ENCODE measurements around the gene GPR55. TPM values are rescaled to one million over a fixed set of nuclear protein-coding genes. Genes with fewer than 3 reads are reported as not detected.
A peak's percentile ranks its signal among the peaks of the same experiment; 100 is the strongest.

The GPR55 gene
- total and polyA plus RNA-seq, 12 donors, result 0.07 to 0.24 (median 0.14) TPM; not detected in 7

GRCh38 chr2:230944123-230944653, 19.1 kb upstream of the GPR55 start:
- Histone ChIP-seq H3K4me1 (replicated peaks in 1 of 2) (no peaks in the 10 kb centered on the region), H3K27ac (no peak overlapping the region), H3K36me3 (replicated peaks in 1 of 2) (no peaks in the 10 kb centered on the region), H3K4me3 (no peak overlapping the region), H3K27me3 (no peaks in the 10 kb centered on the region), H3K9me3 (replicated peaks in 1 of 3) (no peaks in the 10 kb centered on the region)
- WGBS, 4 donors, result 70 to 86% (median 80%) methylated on average over 8 to 11 of the region's 11 CpGs
- DNase-seq, result peak in 1 of 7 donors; percentile 34
- TF ChIP-seq POLR2A (IDR thresholded peaks at IDR 0.05) (no peak), CTCF (IDR thresholded peaks at IDR 0.05) (no peak)
- intact Hi-C loops (cut with DNase I), result no loop called here

DNA sequence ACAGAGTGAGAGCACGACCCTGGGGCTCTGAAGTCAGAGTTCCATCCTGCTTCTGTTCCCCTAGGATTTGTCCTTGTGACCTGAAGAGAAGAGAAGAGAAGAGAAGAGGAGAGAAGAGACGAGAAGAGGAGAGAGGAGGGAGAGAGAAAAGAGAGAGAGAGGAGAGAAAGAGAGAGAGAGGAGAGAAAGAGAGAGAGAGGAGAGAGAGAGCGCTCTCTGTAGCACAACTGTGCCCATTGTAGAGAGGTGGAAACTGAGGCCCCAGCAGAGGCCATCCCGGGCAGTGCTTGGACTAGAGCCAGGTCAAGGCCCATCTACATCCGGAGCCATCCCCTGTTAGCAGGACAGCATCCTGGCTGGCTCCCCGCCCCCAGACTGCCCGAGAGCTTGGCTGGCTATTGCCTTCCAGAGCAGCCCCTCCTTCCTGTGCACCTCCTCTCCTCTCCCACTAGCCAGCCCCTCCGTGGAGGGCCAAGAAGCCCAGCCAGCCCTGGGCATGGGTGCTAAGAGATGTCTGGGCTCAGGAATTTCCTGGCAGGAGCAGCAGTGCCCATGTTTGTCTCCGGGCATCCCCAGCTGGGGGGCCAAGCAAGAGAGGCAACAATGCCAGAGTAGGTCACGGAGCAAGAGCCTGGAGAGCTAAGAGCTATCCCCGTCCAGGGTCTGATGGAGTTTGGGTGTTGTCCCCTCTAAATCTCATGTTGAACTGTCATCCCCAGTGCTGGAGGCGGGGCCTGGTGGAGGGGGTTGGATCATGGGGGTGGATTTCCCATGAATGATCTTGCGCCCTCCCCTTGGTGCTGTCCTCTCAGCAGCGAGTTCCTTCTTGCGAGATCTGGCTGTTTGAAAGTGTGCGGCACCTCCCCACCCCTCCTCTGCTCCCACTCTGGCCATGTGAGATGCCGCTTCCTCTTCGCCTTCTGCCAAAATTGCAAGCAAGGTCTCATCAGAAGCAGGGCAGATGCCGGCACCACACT, 18.2 kb upstream of the GPR55 start:
- WGBS, 4 donors, result 68 to 83% (median 71%) methylated on average over 14 to 19 of the region's 19 CpGs
- intact Hi-C loops (cut with DNase I), result no loop called here

DNA sequence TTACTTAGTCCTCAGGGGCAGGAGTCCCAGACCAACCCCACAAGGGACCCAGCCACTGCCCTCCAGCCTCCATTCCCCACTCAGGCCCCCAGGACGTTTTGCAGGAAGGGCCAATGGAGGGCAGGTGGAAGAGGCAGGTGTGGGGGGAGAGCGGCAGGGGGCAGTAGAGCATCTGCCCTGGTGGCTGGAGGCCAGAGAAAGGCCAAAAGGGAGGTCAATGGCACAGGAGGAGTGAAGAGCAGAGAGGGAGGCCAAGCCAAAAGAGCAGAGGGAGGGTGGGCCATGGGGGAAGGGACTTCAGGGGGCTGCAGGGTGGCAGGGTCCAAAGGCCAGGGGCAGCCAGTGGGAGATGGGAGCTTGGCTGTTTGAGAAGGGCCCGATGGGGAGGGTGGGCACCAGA, 17.3 kb upstream of the GPR55 start:
- Histone ChIP-seq H3K4me1 (replicated peaks in 1 of 2) (no peaks in the 10 kb centered on the region), H3K27me3 (no peaks in the 10 kb centered on the region), H3K27ac (no peak overlapping the region), H3K36me3 (replicated peaks in 1 of 2) (no peaks in the 10 kb centered on the region), H3K9me3 (replicated peaks in 1 of 3) (no peaks in the 10 kb centered on the region), H3K4me3 (no peak overlapping the region)
- TF ChIP-seq POLR2A (IDR thresholded peaks at IDR 0.05) (no peak), CTCF (IDR thresholded peaks at IDR 0.05) (no peak)
- intact Hi-C loops (cut with DNase I), result no loop called here
- no peak for DNase-seq
- WGBS, 4 donors, result 62 to 79% (median 68%) methylated on average over 3 of the region's 3 CpGs

More for the DNA sequence above, 18.2 kb upstream of the GPR55 start:
- TF ChIP-seq CTCF (IDR thresholded peaks at IDR 0.05), result no peak
- TF ChIP-seq POLR2A (IDR thresholded peaks at IDR 0.05), result no peak
- Histone ChIP-seq H3K9me3 (replicated peaks in 1 of 3) (no peaks in the 10 kb centered on the region), H3K27ac (no peak overlapping the region), H3K4me3 (no peak overlapping the region), H3K4me1 (replicated peaks in 1 of 2) (no peaks in the 10 kb centered on the region), H3K27me3 (no peaks in the 10 kb centered on the region), H3K36me3 (replicated peaks in 1 of 2) (no peaks in the 10 kb centered on the region)
- peak in 2 of 7 donors; percentile 21 to 48 for DNase-seq
